Measurements from ENCODE around the gene CTIF. TPM values are rescaled to one million over a fixed set of nuclear protein-coding genes. Genes with fewer than 3 reads are reported as not detected.

Gene CTIF
- total and polyA plus RNA-seq, 4 donors: 10.6 to 26.7 (median 12.3) TPM

GRCh38 chr18:48767090-48767690 lies 228.4 kb downstream of the CTIF start (continued):
- no peak for TF ChIP-seq HNF4A (conservative IDR thresholded peaks at IDR 0.05)
- TF ChIP-seq, protein P1, sequence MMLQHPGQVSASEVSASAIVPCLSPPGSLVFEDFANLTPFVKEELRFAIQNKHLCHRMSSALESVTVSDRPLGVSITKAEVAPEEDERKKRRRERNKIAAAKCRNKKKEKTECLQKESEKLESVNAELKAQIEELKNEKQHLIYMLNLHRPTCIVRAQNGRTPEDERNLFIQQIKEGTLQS (IDR thresholded peaks at IDR 0.05): no peak

DNA sequence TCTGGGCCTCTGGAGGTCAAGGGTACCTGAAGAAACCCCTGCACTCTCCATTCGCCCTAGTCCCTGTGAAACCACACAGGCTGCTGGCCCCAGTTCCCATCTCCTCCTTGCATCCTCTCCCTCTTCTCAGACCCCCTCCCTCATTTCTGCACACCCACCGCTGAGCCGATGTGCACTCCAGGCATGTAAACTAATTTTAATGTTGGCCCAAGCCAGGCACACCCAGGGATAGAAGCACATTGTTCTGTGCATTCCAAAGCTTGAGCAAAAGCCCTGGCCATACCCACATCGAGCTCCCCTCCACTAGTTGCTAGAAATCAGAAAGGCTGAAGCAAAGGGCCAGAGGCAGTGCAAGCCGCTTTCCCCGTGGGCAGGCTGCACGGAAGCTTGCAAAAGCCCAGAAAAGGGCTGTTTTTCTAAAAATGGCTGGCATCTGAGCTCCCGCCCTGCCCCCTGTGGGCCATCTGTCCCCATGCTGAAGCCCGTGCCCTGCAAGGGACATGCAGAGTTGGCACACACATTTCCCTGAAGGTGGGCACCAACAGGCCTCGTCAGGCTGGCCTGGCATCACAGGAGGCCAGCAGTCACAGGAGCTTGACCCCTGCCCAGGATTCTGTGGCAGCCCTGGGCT lies 230.3 kb downstream of the CTIF start:
- no peaks in the 10 kb centered on the region for H3K27me3 ChIP-seq (ENCODE audit: control insufficient read depth in 4 of 4, insufficient read depth in 4 of 4, low read length in 3 of 4)
- TF ChIP-seq NR2F2 (IDR thresholded peaks at IDR 0.05) (no peak), REST (IDR thresholded peaks at IDR 0.05) (no peak), FOXA2 (IDR thresholded peaks at IDR 0.05) (no peak), HNF4A (conservative IDR thresholded peaks at IDR 0.05) (no peak), HNF4G (IDR thresholded peaks at IDR 0.05) (no peak), TAF1 (conservative IDR thresholded peaks at IDR 0.05) (no peak), RAD21 (IDR thresholded peaks at IDR 0.05) (no peak), RXRA (IDR thresholded peaks at IDR 0.05) (no peak), SP1 (IDR thresholded peaks at IDR 0.05) (no peak), EGR1 (IDR thresholded peaks at IDR 0.05; ENCODE audit: low read depth in 2 of 2) (no peak), ZBTB33 (IDR thresholded peaks at IDR 0.05) (no peak), YY1 (IDR thresholded peaks at IDR 0.05) (no peak), FOXA1 (IDR thresholded peaks at IDR 0.05) (no peak), GABPA (IDR thresholded peaks at IDR 0.05 in 1 of 2, conservative IDR thresholded peaks at IDR 0.05 in 1 of 2) (no peak)
- DNase-seq (ENCODE audit: low spot score): no peak
- 95% methylated on average over 10 of the region's 10 CpGs for WGBS
- peaks cover 0 to 21% (median 4%) of the 10 kb centered on the region in 4 donors for H3K36me3 ChIP-seq (ENCODE audit: control insufficient read depth in 4 of 4, insufficient read depth in 3 of 4, low read depth in 1 of 4, low read length in 3 of 4)
- H3K9me3 ChIP-seq (ENCODE audit: control insufficient read depth in 4 of 4, low read length in 3 of 4): no peaks in the 10 kb centered on the region
- H3K4me3 ChIP-seq (ENCODE audit: low read depth in 1 of 3, low read length in 3 of 3): no peak overlapping the region
- no peak overlapping the region for H3K9ac ChIP-seq (ENCODE audit: low read depth in 1 of 2, low read length in 2 of 2)
- no peak overlapping the region for H3K27ac ChIP-seq (ENCODE audit: low read depth in 1 of 2, low read length in 2 of 2)
- H3K4me1 ChIP-seq (ENCODE audit: control insufficient read depth in 4 of 4, insufficient read depth in 4 of 4, low read length in 3 of 4): no peaks in the 10 kb centered on the region

DNA sequence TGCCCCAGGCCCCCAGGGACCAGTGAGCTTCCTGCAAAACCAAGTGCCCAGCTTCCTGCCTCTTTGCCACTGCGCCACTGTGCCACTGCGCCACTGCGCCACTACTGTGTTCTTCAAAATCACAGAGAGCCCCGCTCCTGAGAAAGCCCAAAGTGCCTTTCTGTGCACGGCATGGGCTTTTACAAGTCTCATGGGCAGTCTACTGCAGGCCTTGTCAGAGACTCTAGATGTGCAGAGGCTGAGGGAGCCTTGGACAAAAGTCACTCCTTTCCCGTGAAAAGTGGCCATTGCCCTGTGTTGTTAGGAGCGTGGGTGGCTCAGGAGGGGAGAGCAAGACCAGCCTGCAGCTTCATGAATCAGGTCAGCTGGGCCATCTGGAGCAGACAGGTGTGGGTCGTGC lies 231.4 kb downstream of the CTIF start:
- Histone ChIP-seq H3K9ac (ENCODE audit: low read depth in 1 of 2, low read length in 2 of 2) (no peak overlapping the region), H3K9me3 (ENCODE audit: control insufficient read depth in 4 of 4, low read length in 3 of 4) (no peaks in the 10 kb centered on the region), H3K27me3 (ENCODE audit: control insufficient read depth in 4 of 4, insufficient read depth in 4 of 4, low read length in 3 of 4) (no peaks in the 10 kb centered on the region), H3K4me3 (ENCODE audit: low read depth in 1 of 3, low read length in 3 of 3) (no peak overlapping the region), H3K36me3 (ENCODE audit: control insufficient read depth in 4 of 4, insufficient read depth in 3 of 4, low read depth in 1 of 4, low read length in 3 of 4) (peaks cover 0 to 18% (median 4%) of the 10 kb centered on the region in 4 donors), H3K27ac (ENCODE audit: low read depth in 1 of 2, low read length in 2 of 2) (no peak overlapping the region), H3K4me1 (ENCODE audit: control insufficient read depth in 4 of 4, insufficient read depth in 4 of 4, low read length in 3 of 4) (peaks cover 0 to 4% (median 1%) of the 10 kb centered on the region in 4 donors)
- WGBS: 97% methylated on average over 8 of the region's 8 CpGs
- no peak for TF ChIP-seq YY1 (IDR thresholded peaks at IDR 0.05)
- no peak for TF ChIP-seq FOXA2 (IDR thresholded peaks at IDR 0.05)
- no peak for TF ChIP-seq HNF4G (IDR thresholded peaks at IDR 0.05)
- TF ChIP-seq, protein P1 (IDR thresholded peaks at IDR 0.05): no peak
- TF ChIP-seq TAF1 (conservative IDR thresholded peaks at IDR 0.05): no peak
- no peak for TF ChIP-seq CTCF (IDR thresholded peaks at IDR 0.05; ENCODE audit: low read depth, low read length, missing input control)
- no peak for TF ChIP-seq NR2F2 (IDR thresholded peaks at IDR 0.05)
- no peak for TF ChIP-seq ZBTB33 (IDR thresholded peaks at IDR 0.05)
- TF ChIP-seq JUND (IDR thresholded peaks at IDR 0.05): no peak
- no peak for TF ChIP-seq SP1 (IDR thresholded peaks at IDR 0.05)
- no peak for DNase-seq (ENCODE audit: low spot score)

All from liver (tissue), 9 donors.